ENCODE results near the gene ACSF2. TPM values are rescaled to one million over a fixed set of nuclear protein-coding genes. Genes with fewer than 3 reads are reported as not detected.

ACSF2 gene
- total RNA-seq, 1 donor from 2014 or later, result 17.9 TPM

GRCh38 chr17:50507871-50508572, 82.0 kb downstream of the ACSF2 start, which contains the start of gene MYCBPAP:
Gene MYCBPAP (plus strand): TSS chr17:50508439. CDS start chr17:50508675, 236 bp downstream.
- H3K4me1 Mint-ChIP-seq, result peaks cover 31% of the 10 kb centered on the region
- H3K36me3 Mint-ChIP-seq (ENCODE audit: low read depth), result no peaks in the 10 kb centered on the region
- TF ChIP-seq CTCF (IDR thresholded peaks at IDR 0.05), result no peak
- DNase-seq (peak; percentile 77), ATAC-seq (ENCODE audit: low read depth) (peak; percentile 82)
- no peaks in the 10 kb centered on the region for H3K9me3 Mint-ChIP-seq
- ChIA-PET CTCF (no interaction called here), POLR2A (interaction anchor here (1.2 kb wide), 1 partner anchor 211 kb away, joined by 4 read pairs; the partner anchor contains the start of gene LUC7L3)
- peak within 1 kb of the TSS; percentile 89 for H3K4me3 Mint-ChIP-seq
- H3K27ac Mint-ChIP-seq, result peak within 1 kb of the TSS; percentile 86
- intact Hi-C loops (cut with micrococcal nuclease), result loop anchor here (1.0 kb wide), 4 partner anchors 30 to 199 kb away; partner anchors contain the start of genes ANKRD40, RSAD1 and XYLT2
- no peaks in the 10 kb centered on the region for H3K27me3 Mint-ChIP-seq

- Mint-ChIP-seq H3K36me3 (ENCODE audit: low read depth) (no peaks in the 10 kb centered on the region), H3K27me3 (no peaks in the 10 kb centered on the region), H3K4me3 (peak overlapping the region; percentile 89), H3K9me3 (no peaks in the 10 kb centered on the region), H3K27ac (peak overlapping the region; percentile 80), H3K4me1 (peaks cover 31% of the 10 kb centered on the region)
- ChIA-PET CTCF (no interaction called here), POLR2A (no interaction called here)
- no peak for TF ChIP-seq CTCF (IDR thresholded peaks at IDR 0.05)
- intact Hi-C loops (cut with micrococcal nuclease), result loop anchor here (1.0 kb wide), 4 partner anchors 31 to 198 kb away; partner anchors contain the start of genes ANKRD40, RSAD1 and XYLT2
- ATAC-seq (ENCODE audit: low read depth) (no peak), DNase-seq (no peak)
These were observed 82.8 kb downstream of the ACSF2 start for GRCh38 chr17:50508573-50509460.

GRCh38 chr17:50511058-50511457, 85.0 kb downstream of the ACSF2 start:
- Mint-ChIP-seq H3K36me3 (ENCODE audit: low read depth) (no peaks in the 10 kb centered on the region), H3K9me3 (no peaks in the 10 kb centered on the region), H3K27me3 (no peaks in the 10 kb centered on the region), H3K27ac (no peak overlapping the region), H3K4me3 (no peak overlapping the region), H3K4me1 (peaks cover 31% of the 10 kb centered on the region)
- TF ChIP-seq CTCF (IDR thresholded peaks at IDR 0.05), result no peak
- ChIA-PET POLR2A (no interaction called here), CTCF (no interaction called here)
- no peak for DNase-seq
- intact Hi-C loops (cut with micrococcal nuclease), result no loop called here
- ATAC-seq (ENCODE audit: low read depth), result peak; percentile 10

- Mint-ChIP-seq H3K27ac (no peak overlapping the region), H3K4me1 (peaks cover 25% of the 10 kb centered on the region), H3K36me3 (ENCODE audit: low read depth) (no peaks in the 10 kb centered on the region), H3K4me3 (no peak overlapping the region), H3K9me3 (no peaks in the 10 kb centered on the region), H3K27me3 (no peaks in the 10 kb centered on the region)
- DNase-seq (no peak), ATAC-seq (ENCODE audit: low read depth) (no peak)
- ChIA-PET CTCF (no interaction called here), POLR2A (no interaction called here)
- no peak for TF ChIP-seq CTCF (IDR thresholded peaks at IDR 0.05)
- intact Hi-C loops (cut with micrococcal nuclease), result no loop called here
These were observed 87.5 kb downstream of the ACSF2 start for GRCh38 chr17:50513495-50513894.

GRCh38 chr17:50514388-50514787, 88.4 kb downstream of the ACSF2 start:
- DNase-seq, result no peak
- ChIA-PET POLR2A (no interaction called here), CTCF (no interaction called here)
- no peak for ATAC-seq (ENCODE audit: low read depth)
- no peaks in the 10 kb centered on the region for H3K36me3 Mint-ChIP-seq (ENCODE audit: low read depth)
- no peak overlapping the region for H3K4me3 Mint-ChIP-seq
- no peaks in the 10 kb centered on the region for H3K9me3 Mint-ChIP-seq
- H3K27ac Mint-ChIP-seq, result no peak overlapping the region
- TF ChIP-seq CTCF (IDR thresholded peaks at IDR 0.05), result no peak
- intact Hi-C loops (cut with micrococcal nuclease), result no loop called here
- no peaks in the 10 kb centered on the region for H3K27me3 Mint-ChIP-seq
- H3K4me1 Mint-ChIP-seq, result peaks cover 17% of the 10 kb centered on the region

Data from activated B cell treated with CpG ODN at 0.5 μM for 24 hours (primary cell).